Pons (tissue), 1 donor: ENCODE measurements around the gene ADAT1.
A peak's percentile ranks its signal among the peaks of the same experiment; 100 is the strongest.

Experiments
- DNase-seq: peaks from one replicate; pipeline ENCODE4 v3.0.0-alpha.2; 2016; ENCODE audit warnings: low spot score

Gene ADAT1, protein sequence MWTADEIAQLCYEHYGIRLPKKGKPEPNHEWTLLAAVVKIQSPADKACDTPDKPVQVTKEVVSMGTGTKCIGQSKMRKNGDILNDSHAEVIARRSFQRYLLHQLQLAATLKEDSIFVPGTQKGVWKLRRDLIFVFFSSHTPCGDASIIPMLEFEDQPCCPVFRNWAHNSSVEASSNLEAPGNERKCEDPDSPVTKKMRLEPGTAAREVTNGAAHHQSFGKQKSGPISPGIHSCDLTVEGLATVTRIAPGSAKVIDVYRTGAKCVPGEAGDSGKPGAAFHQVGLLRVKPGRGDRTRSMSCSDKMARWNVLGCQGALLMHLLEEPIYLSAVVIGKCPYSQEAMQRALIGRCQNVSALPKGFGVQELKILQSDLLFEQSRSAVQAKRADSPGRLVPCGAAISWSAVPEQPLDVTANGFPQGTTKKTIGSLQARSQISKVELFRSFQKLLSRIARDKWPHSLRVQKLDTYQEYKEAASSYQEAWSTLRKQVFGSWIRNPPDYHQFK

DNA sequence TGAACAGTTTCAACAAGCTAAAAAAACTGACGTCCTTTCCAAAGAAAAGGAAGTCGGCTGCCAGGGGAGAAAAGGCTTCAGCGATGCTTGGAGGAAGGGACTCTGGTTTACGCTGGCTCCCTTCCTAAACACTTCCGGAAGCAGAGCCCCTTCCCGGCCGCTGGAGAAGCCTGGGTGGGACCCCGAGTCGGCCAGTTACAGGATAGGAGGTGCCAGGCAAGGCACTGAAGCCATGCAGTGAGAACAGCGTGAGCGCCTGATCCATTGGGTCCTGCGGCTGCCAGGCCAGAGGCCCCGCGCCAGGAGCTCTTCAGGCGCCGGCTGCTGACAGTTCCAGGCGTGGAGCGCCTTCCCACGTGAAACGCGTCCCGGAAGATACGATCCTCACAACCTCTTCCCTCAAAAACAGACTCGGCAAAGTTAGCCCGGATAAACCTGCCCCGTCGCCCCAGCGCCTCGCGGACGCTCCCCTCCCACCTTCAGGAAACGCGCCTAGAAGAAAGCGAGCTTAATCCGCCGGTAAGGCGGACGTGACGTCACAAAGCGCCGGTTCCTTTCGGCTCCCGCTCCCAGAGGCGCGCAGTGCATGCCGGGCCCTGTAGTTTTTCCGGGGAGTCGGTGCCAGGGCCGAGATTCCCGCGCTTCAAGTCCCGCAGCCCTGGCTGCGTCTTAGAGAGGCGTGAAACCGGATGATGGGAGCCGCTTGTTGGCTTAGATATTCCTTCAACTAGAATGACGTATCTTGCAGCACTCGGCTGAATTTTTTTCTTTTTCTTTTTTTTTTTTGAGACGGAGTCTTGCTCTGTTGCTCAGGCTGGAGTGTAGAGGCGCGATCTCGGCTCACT lies at the start of gene ADAT1:
TSS of gene ADAT1 (minus strand) at position 521 of the 845 bp plus-strand sequence. CDS start 2,482 bp downstream, outside the sequence.
- peak; percentile 97 for DNase-seq

DNA sequence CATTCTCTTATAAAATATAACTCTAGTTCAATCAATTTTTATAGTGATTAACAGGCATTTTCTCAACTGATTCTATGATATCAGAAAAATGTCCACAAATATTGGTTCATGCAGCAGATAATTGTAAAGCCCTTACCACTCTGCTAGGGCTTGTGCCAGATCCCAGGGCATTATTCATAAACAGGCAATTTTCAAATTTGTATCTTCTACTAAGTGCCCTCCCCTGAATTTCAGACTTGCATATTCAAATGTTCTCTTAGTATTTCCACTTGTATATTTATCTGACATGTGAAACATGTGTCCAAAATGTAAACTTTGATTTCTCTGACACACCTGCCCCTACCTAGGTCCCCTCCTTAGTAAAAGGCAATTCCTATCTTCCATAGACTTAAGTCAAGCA lies 44.4 kb upstream of the ADAT1 start:
- no peak for DNase-seq

DNA sequence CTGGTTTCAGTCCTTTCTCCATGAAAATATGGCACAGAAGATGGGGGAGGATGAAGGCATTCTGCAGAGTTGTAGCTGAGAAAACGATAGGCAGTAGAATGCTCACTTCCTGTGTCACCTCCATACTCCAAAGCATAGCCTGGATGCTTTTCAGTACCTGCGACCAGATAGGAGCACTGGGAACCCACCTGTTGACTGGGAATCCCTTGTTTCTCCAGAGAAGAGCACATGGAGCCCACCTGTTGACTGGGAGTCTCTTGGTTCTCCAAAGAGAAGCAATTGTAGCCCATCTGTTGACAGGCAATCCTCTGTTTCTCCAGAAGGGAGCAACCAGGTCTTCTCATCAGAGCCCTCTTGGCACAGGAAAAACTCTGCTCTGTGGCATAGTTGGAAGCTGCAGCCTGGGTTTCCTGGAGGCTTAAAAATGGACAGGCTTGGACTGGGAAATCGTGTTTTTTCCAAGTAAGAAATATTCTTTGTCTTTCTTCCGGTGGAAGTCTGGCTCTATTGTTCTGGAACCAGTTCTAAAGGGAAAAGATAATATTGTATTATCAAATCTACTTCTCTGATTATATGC lies 37.7 kb upstream of the ADAT1 start:
- DNase-seq, result peak; percentile 35

DNA sequence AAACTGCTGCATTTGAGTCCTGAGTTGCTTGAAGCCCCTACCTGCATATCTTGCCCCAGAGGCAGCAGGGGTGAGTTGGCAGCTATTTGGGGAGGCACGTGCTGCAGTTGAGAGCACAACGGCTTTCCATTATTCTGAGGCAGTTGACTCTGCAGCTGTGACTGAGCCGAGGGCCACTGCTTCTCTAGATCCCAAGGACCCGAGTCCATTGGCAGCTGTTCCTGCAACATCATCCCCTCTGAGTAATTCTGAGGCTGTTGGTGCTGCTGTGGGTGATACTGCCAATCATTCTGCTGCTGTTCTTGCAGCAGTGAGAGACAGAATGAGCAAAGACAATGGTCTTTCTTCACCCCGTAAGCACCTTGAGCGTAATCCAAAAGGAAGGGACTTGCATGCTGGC lies 37.2 kb upstream of the ADAT1 start:
- DNase-seq, result peak; percentile 71

DNA sequence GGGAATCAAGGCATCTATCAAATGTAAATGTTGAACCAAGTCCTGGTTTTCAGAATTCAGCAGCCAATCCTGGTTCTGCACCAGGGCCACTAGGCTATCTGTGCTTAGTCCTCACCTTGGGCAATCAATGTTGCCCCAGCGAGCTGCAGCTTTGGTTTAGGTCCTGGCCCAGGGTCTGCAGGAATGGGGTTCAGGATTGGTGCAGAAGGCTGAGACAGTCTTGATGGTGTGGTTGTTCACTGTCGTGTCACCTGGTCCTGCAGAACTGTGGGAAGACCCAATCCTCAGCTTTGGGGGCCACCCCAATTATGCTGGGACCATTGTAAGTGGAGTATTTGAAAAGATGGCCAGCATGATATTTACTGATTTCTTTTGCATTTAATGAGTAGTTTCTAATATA lies 35.1 kb upstream of the ADAT1 start:
- DNase-seq, result no peak

DNA sequence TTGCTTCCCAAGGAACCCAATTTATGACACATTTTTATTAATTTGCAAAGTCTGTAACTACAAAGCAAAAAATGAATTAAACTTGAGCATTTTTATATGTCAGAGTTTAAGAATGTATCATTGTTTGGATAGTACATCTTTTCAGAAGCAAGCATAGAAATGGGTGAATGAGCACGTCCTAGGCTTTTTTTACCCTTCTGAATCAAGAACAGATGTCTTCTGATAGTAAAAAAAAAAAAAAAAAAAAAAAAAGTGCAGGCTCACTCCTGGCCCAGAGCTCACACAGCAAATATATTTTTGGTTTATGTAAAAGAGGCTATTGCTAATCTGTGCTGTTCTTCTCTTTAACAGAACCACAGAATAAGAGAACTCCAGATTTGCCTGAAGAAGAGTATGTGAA lies 30.8 kb upstream of the ADAT1 start:
- DNase-seq, result no peak

DNA sequence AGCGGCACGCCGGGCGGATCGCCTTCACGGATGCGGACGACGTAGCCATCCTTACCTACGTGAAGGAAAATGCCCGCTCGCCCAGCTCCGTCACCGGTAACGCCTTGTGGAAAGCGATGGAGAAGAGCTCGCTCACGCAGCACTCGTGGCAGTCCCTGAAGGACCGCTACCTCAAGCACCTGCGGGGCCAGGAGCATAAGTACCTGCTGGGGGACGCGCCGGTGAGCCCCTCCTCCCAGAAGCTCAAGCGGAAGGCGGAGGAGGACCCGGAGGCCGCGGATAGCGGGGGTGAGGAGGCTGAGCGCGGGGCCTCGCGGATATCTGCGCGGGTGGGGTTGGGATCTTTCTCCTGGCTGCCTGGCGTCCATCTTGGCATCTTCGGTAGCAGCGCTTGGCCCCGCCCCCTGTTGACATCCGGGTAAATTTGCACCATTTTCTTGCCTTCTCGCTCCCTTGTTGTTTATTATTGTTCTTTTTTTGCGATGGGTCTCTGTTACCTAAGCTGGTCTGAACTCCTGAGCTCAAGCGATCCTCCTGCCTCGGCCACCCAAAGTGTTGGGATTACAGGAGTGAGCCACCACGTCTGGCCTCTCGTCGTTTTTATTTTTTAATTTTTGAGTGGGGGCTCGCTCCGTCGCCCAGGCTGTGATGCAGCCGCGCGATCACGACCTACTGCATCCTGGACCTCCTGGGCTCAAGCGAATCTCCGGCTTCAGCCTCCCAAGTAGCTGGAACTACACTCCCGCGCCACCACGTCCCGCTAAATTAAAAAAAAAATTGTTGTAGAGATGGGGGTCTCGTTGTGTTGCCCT lies 25.4 kb upstream of the ADAT1 start:
- DNase-seq, result peak; percentile 72

DNA sequence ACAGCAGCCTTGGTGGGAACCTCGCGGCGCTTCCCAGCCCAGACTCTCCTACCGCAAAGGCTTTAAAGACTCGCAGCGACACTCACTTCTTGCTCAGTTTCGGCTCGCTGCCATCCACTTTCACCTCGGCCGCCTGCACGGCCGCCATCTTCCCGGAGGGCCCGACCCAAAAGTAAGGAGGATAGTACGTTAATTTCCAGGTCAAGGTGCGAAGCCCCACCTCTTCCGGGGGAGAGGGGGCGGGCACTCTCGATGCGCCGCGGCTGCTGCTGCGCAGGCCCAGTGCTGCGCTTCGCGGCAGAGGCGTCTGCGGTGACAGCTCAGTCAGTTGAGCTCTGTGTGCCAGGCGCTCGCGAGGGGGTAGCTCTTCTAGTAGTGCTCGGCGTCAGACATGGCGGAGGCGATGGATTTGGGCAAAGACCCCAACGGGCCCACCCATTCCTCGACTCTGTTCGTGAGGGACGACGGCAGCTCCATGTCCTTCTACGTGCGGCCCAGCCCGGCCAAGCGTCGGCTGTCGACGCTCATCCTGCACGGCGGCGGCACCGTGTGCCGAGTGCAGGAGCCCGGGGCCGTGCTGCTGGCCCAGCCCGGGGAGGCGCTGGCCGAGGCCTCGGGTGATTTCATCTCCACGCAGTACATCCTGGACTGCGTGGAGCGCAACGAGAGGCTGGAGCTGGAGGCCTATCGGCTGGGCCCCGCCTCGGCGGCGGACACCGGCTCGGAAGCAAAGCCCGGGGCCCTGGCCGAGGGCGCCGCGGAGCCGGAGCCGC lies 24.6 kb upstream of the ADAT1 start, which contains the start of the genes KARS1 and TERF2IP:
TSS of gene KARS1 (minus strand) at position 174 of the 773 bp plus-strand sequence. CDS start at position 148, 26 bp downstream.
TSS of gene TERF2IP (plus strand) at position 282 of the 773 bp plus-strand sequence. CDS start at position 392, 110 bp downstream.
- peak; percentile 96 for DNase-seq

DNA sequence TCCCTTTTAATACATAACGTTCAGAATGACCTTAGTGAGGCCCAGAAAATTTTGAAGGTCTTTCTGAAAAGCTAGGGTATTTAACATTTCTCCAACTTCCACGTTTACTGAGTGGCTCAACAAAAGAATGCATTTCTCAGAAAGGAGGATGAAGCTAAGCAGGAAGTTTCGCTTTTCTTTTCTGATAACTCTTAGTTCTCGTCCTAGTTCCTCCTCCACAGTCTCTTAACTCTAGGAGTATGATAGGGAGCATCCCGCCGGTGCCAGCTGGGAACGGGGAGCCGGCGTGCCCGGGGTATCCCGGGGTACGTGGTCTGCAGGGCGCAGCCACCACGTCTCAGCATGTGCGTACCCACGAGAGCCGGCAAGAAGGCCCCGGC lies 24.0 kb upstream of the ADAT1 start:
- DNase-seq, result peak; percentile 29

DNA sequence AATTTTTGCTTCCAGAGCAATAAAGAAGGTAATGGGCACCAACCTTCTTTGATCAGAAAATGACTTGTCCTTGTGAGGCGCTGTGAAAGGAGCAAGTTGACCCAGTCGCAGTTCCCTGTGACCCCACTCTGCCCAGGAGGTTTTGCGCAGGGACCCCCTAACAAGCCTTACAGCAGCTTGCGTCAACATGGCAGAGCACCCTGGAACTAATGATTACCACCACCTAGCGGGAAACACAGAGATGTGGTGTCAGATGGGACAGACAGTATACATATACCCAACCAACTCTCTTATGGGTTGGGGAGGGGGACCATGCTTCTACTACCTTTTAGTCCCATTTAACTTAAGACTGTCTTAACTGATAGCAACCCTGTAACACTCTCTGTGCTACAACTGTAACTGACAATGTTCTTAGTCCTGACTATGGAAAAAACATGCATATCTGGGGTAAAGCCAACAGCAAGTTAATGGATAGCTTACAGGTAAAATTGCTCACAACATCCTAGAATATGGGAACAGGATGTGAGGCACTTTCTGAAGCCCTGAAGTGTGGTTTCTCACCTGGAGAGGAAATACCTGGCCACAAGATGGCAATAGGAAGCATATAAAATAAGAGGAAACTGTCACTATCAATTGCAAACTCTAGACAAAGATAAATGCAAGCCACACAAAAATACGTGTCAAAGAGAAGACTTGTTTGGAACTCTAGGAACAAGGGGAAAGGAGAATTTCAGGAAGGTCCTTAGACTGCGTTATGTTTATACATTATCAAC lies 21.3 kb upstream of the ADAT1 start:
- no peak for DNase-seq

DNA sequence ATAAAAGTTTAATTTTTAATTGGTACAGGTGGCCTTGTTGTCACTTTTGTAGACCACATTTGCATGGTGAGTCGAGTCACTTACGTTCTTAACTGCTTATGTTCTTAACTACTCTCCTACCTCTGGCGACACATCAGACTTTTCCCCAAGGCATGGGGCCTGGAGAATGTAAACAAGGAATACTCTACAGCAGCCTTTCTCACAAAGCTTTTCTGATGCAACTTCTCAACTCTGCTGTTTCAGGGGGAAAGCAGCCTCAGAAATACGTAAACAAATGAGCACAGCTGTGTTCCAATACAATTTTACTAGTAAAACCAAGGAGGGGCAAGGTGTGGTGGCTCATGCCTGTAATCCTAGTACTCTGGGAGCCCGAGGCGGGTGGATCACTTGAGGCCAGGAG lies 17.5 kb upstream of the ADAT1 start:
- DNase-seq, result no peak

DNA sequence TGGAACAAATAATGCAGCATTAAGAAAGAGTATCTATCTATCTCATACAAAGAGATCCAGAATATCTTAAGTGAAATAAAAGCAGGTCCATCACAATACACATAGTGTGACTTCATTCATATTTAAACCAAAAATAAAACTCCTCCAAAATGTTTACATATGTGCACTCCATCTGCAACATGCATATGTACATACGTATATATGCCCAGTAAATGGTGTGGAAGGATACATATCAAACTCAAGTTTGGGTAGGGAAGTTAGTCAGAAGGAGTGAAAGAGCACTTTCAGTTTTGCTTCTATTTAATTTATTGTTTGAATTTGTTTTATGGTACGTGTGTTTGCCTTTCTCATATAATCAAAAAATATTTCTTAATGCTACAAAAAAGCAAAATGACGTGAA lies 12.0 kb upstream of the ADAT1 start:
- no peak for DNase-seq

DNA sequence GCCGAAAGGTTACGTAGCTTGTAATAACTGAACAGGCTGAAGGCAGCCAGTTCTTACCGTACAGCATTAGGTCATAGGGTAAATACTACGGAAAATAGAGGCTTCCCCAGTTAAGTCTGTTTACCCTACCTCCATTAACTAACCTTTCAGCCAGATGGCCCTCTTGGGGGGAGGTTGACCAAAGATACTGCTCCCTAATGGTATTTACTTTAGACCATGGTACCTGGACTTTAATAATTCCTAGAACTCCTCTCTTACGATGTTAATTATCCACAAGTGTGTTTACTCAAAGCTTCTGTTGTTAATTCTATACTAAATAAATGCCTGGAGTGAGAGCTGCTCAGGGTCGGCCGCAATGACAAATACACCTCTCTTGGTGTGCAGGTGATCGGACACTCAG lies 9.8 kb upstream of the ADAT1 start:
- no peak for DNase-seq

DNA sequence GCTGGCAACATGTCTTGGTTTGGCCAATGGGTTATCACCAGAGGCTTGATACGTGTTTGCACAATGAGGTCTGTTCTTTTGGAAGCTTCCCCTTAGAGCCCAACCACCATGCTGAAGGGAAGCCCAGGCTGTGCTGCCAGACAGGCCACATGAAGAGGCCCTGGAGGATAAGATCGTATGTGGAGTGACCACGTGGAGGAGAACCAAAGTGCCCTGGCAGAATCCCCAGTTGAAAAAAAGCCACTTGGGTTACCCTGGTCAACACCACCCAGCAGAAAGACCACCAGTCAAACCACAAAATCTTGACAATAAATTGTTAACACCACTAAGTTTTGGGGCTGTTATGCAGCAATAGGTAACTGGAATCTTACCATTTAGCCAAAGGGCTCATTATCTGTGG lies 7.0 kb upstream of the ADAT1 start:
- DNase-seq, result no peak

DNA sequence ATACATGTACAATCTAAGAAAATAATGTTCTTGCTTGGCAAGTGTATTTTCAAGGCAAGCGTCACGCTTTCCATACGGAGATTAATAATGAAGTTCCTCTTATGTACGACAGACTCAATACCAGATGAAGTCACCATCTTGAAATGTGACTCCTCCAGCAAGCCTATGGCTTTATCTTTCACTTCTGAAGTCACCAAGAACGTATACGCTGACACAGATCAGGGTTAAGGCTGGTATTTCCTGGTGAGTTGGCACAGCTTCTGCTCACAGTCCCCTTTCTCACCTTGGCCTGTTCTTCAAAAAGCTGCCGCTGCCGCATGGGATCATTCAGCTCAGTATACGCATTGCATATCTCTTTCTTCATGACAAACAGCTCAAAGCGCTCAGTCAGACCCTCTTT lies 6.1 kb upstream of the ADAT1 start:
- DNase-seq, result no peak

DNA sequence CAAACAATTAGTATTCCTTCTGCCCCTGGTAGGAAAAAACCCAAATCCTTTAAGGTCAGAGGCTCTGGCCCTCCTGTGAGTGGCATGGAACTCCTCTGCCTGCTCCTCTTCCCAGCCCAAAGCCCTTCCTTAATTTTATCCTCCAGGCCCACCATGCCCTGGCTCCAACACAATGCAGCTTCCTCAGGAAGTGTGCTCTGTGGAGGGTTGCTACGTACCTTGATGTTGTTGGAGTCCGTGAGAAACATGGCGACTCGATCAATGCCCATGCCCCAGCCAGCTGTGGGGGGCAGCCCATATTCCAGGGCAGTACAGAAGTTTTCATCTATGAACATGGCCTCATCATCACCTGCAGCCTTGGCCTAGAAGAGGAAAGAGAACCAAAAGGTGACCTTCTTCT lies 5.3 kb upstream of the ADAT1 start:
- DNase-seq, result no peak

DNA sequence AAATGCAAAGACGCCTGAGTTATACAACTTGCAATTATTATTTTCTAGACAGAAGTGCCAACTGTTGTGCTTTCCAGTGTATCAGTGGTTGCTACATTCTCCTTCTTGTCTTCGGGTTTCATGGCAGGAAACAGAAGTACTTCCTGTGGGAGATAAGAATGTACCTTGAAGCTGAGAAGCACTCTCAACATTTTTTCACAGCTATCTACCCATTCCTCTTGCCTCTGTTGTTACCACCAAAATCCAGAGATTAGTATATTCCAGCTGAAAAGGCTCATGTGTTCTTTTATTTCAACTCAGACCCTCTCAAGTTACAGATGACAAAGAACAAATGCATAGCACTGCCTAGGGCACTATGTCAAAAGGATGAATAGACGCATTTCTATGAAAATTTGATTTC lies 4.8 kb upstream of the ADAT1 start:
- no peak for DNase-seq

DNA sequence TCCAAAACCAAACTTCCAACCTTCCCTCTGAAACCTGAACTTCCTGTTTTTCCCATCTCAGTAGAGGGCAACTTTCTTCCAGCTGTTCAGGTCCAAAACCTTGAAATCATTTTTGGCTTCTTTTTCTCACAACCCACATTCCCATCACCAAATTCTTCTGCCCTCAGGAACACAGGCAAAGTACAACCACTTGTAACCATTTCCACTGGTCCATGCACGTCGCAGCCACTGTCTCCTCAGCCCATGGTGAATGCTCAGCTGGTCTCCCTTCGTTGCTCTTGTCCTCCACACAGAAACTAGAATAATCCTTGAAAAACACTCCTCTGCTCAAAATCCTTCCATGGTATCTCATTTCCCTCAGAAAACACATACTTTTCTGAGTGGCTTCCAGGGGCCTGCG lies 3.7 kb upstream of the ADAT1 start:
- no peak for DNase-seq

DNA sequence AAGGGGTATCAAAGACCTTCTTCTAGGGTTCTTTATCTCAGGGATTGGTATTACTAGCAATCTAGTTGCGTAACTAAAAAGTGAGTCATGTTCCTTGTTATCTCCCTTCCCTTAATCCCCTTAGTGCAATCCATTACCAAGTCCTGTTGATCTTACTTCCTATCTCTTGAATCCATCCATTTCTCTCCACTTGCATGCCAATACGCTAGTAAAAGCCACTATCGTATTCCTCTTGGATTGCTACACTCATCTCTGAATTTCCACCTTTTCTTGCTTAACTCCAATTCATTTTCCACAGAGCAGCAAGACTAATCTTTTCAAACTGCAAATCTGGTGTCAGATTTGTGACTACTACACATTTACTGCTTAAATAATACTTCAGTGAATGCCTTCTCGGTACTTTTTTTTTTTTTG lies 1.8 kb upstream of the ADAT1 start:
- no peak for DNase-seq

DNA sequence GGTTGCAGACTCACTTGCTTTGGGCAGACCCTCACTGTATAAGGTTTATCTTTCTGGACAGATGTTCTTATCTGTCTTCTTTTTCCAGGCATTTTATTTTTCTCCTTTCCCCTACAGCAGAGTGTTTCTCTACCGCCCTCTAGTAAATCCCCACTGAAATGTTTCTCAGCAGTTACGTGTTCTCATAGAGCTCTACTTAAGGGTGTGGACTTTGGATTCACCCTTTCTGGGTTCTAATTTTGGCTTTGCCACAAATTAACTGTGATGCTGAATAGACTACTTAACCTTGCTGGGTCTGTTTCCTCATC lies 2.0 kb downstream of the ADAT1 start:
- DNase-seq, result peak; percentile 53
